BLaER1 treated with 17β-estradiol and CSF1 and Interleukin-3, amounts not matched to agents 10 nM and 100 nM (cell line): ENCODE measurements around the gene IGSF3.
"Not testable (repeated sequence)": the region's sequence is repeated elsewhere in the genome, so short reads cannot be mapped to it uniquely, and the experiment has no call there.

Source experiments
- H3K27ac ChIP-seq, 11 experiments: shearing (Covaris generic); formaldehyde crosslinking; 2 replicates each; pipeline ENCODE4 v1.8.1; 2022
- H3K27me3 ChIP-seq, 11 experiments: shearing (Covaris generic); formaldehyde crosslinking; 2 replicates each; pipeline ENCODE4 v1.8.1; 2022
- H3K36me3 ChIP-seq, 11 experiments: shearing (Covaris generic); formaldehyde crosslinking; 2 replicates each; pipeline ENCODE4 v1.8.1; 2022
- H3K4me1 ChIP-seq, 10 experiments: shearing (Covaris generic); formaldehyde crosslinking; 2 replicates each; pipeline ENCODE4 v1.8.1; 2022
- H3K4me2 ChIP-seq, 11 experiments: shearing (Covaris generic); formaldehyde crosslinking; 2 replicates each; pipeline ENCODE4 v1.8.1; 2022
- H3K4me3 ChIP-seq, 10 experiments: shearing (Covaris generic); formaldehyde crosslinking; 2 replicates each; pipeline ENCODE4 v1.8.1; 2022
- H3K9ac ChIP-seq, 11 experiments: shearing (Covaris generic); formaldehyde crosslinking; 2 replicates each; pipeline ENCODE4 v1.8.1; 2022
- H3K9me3 ChIP-seq, 11 experiments: shearing (Covaris generic); formaldehyde crosslinking; replicated peaks in 1 of 11; 2 replicates each; pipeline ENCODE4 v1.8.1; 2022
- H4K20me1 ChIP-seq, 11 experiments: shearing (Covaris generic); formaldehyde crosslinking; 2 replicates each; pipeline ENCODE4 v1.8.1; 2022
- Cebpa-rat ChIP-seq, 11 experiments: shearing (Covaris generic); IDR thresholded peaks; 2 replicates each; pipeline ENCODE4 v1.8.1; 2022

The IGSF3 gene

DNA sequence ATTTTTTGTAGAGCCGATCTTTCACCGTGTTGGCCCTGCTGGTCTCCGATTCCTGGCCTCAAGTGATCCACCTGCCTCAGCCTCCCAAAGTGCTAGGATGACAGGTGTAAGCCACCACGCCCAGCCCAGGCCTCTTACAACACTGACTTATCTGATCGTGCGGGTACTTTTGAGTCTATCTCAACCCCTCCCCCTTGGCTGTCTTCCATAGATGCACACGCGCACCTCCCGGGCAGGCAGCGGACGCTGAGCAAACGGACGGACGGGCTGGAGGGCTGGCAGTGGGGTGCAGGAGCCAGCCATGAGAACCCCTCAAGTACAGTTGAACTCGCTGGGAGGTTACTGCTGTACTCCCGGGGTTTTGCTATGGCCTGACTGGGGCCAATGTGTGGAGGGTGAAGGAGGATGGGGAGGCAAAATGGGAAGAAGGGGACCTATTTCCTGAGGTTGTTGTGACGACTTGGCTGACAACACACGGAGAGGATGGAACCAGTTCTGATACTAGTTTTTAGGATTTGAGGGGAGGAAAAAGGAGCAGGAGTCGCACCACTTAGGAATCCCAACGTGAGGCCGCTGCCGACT lies 97.7 kb downstream of the IGSF3 start:
- Histone ChIP-seq H4K20me1 (peaks cover 11 to 49% (median 30%) of the 10 kb centered on the region in 11 experiments; a peak in 17 of 22 replicates), H3K27ac (peak overlapping the region; percentile 95 to 99 (median 98)), H3K4me3 (peak overlapping the region; percentile 66 to 94 (median 84)), H3K4me2 (peak overlapping the region; percentile 84 to 98 (median 95)), H3K4me1 (peaks cover 35 to 83% (median 60%) of the 10 kb centered on the region in 10 experiments), H3K27me3 (no peaks in the 10 kb centered on the region), H3K9ac (peak overlapping the region; percentile 95 to 100 (median 98)), H3K36me3 (peaks cover under 1 to 47% (median 39%) of the 10 kb centered on the region in 11 experiments; a peak in 21 of 22 replicates), H3K9me3 (peaks cover 1 to 24% (median 17%) of the 10 kb centered on the region in 11 experiments; a peak in 21 of 22 replicates)
- TF ChIP-seq Cebpa-rat (IDR thresholded peaks at IDR 0.05) = no peak

- H3K4me3 ChIP-seq = peak overlapping the region; percentile 66 to 94 (median 84)
- peak overlapping the region; percentile 84 to 98 (median 95) for H3K4me2 ChIP-seq
- peaks cover 35 to 83% (median 57%) of the 10 kb centered on the region in 10 experiments for H3K4me1 ChIP-seq
- H3K9me3 ChIP-seq = peaks cover 6 to 30% (median 22%) of the 10 kb centered on the region in 11 experiments
- H3K27ac ChIP-seq = peak overlapping the region; percentile 95 to 99 (median 98); a peak in 21 of 22 replicates
- H3K9ac ChIP-seq = peak overlapping the region; percentile 95 to 100 (median 98)
- peaks cover 11 to 55% (median 30%) of the 10 kb centered on the region in 11 experiments; a peak in 17 of 22 replicates for H4K20me1 ChIP-seq
- no peaks in the 10 kb centered on the region for H3K27me3 ChIP-seq
- no peak for TF ChIP-seq Cebpa-rat (IDR thresholded peaks at IDR 0.05)
- H3K36me3 ChIP-seq = peaks cover 4 to 52% (median 44%) of the 10 kb centered on the region in 11 experiments; a peak in 21 of 22 replicates
Measured at GRCh38 chr1:116569381-116569670, 98.2 kb downstream of the IGSF3 start.

DNA sequence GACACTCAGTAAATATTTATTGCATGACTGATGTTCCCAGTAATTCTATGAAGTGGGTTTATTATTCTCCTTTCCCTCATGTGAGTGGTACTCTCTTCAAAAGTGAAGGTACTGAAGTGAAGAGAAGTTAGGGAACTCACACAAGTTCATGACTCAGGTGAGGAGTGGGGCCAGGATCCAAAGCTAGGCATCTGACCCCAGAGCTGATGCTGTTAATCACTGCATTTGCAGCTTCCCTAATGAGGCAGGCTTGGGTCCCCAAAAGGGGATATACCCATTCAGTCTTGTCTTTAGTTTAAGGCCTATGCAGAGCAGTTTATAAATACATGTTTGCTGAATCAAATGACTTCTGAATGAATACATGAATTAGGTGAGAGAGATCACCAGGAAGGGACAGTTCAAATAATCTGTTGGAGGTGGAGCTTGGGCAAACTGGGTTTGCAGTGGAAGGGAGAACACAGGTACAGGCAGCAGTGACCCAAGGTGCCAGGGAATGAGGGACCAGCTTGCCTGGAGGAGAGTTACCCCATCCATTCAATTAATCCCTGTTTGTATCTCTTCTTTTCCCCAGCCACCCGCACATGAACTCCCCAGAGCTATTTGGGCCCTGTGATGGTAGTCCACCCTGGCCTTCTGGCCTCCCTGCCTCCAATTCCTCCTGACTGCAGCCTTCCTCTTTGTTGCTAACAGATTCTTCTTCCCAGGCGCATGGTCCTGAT lies 98.7 kb downstream of the IGSF3 start:
- H4K20me1 ChIP-seq = peaks cover 11 to 60% (median 35%) of the 10 kb centered on the region in 11 experiments; a peak in 17 of 22 replicates
- H3K4me2 ChIP-seq = peak overlapping the region; percentile 84 to 98 (median 95)
- peaks cover 4 to 57% (median 49%) of the 10 kb centered on the region in 11 experiments; a peak in 21 of 22 replicates for H3K36me3 ChIP-seq
- no peak for TF ChIP-seq Cebpa-rat (IDR thresholded peaks at IDR 0.05)
- peaks cover 35 to 78% (median 52%) of the 10 kb centered on the region in 10 experiments for H3K4me1 ChIP-seq
- H3K9me3 ChIP-seq = peaks cover 11 to 35% (median 27%) of the 10 kb centered on the region in 11 experiments
- H3K4me3 ChIP-seq = peak overlapping the region; percentile 66 to 94 (median 84)
- peak overlapping the region in 10 of 11 experiments; percentile 95 to 99 (median 98); a peak in 20 of 22 replicates for H3K27ac ChIP-seq
- H3K27me3 ChIP-seq = no peaks in the 10 kb centered on the region
- peak overlapping the region; percentile 95 to 100 (median 98); a peak in 21 of 22 replicates for H3K9ac ChIP-seq

DNA sequence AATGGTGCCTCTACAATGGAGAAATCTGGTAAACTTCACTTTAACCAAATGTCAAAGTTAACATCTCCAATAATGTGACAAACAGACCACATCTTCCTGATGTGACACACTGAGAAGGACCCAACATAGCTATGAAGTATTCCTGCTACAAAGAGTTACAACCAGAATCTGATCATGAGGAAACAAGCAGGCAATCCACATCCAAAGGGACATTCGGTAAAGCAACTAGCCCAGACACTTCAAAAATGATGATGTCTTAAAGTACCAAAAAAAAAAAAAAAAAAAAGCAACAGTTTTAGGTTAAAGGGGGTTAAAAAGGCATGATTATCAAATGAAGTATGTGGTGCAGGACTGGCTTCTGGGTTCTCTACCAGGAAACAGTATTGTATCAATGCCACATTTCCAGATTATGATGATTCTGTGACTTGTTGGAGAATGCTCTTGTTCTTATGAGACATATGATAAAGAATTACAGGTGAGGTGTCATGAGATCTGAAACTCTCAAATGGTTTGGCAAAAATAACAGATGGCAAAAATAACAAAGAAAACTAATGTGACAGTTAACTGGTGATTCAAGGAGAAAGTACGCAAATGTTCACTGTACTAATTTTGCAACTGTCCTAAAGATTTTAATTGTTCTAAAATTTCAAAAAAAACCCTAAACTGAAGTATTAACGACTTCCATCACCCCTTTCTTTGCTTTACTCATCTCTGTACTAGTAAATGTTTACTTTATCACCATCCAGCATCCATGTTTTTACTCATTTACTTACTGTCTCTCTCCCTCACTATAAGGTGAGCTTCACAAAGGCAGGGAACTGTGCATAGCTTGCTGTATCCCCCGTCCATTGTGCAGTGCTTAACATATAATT lies 99.5 kb downstream of the IGSF3 start:
- peak overlapping the region in 8 of 11 experiments; percentile 95 to 99 (median 98); a peak in 16 of 22 replicates for H3K27ac ChIP-seq
- no peak for TF ChIP-seq Cebpa-rat (IDR thresholded peaks at IDR 0.05)
- peaks cover 12 to 65% (median 57%) of the 10 kb centered on the region in 11 experiments; a peak in 21 of 22 replicates for H3K36me3 ChIP-seq
- H3K9me3 ChIP-seq = peaks cover 19 to 43% (median 35%) of the 10 kb centered on the region in 11 experiments
- peak overlapping the region in 9 of 10 experiments; percentile 75 to 94 (median 86); a peak in 17 of 20 replicates for H3K4me3 ChIP-seq
- H4K20me1 ChIP-seq = peaks cover 11 to 68% (median 41%) of the 10 kb centered on the region in 11 experiments; a peak in 18 of 22 replicates
- H3K4me2 ChIP-seq = peak overlapping the region; percentile 84 to 98 (median 95)
- no peaks in the 10 kb centered on the region for H3K27me3 ChIP-seq
- H3K9ac ChIP-seq = peak overlapping the region in 10 of 11 experiments; percentile 95 to 100 (median 98); a peak in 20 of 22 replicates
- peaks cover 34 to 75% (median 51%) of the 10 kb centered on the region in 10 experiments for H3K4me1 ChIP-seq

- no peak for TF ChIP-seq Cebpa-rat (IDR thresholded peaks at IDR 0.05)
- Histone ChIP-seq H3K9me3 (peaks cover 21 to 49% (median 43%) of the 10 kb centered on the region in 11 experiments), H3K36me3 (peaks cover 15 to 86% (median 74%) of the 10 kb centered on the region in 11 experiments; a peak in 21 of 22 replicates), H3K9ac (no peak overlapping the region), H3K4me3 (peak overlapping the region in 3 of 10 experiments; percentile 29 to 45 (median 30); a peak in 3 of 20 replicates), H4K20me1 (peaks cover 16 to 92% (median 63%) of the 10 kb centered on the region in 11 experiments; a peak in 19 of 22 replicates), H3K4me1 (peaks cover 40 to 83% (median 60%) of the 10 kb centered on the region in 10 experiments), H3K27me3 (no peaks in the 10 kb centered on the region), H3K27ac (0 out of 22 replicates have a peak overlapping the region, but pooled peaks of 1 of the 11 experiments have one; percentile 4), H3K4me2 (peak overlapping the region in 1 of 11 experiments; percentile 25; a peak in 3 of 22 replicates)
Measured at GRCh38 chr1:116565222-116565621, 102.3 kb downstream of the IGSF3 start.

DNA sequence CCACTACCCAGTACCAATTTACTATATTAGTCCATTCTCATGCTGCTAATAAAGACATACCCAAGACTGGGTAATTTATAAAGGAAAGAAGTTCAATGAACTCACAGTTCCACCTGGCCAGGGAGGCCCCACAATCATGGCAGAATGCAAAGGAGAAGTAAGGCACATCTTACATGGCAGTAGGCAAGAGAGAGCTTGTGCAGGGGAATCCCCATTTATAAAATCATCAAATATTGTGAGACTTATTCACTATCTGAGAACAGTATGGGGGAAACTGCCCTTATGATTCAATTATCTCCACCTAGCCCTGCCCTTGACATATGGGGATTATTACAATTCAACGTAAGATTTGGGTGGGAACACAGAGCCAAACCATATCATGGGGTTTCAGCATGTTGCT lies 103.1 kb downstream of the IGSF3 start:
- no peaks in the 10 kb centered on the region for H3K27me3 ChIP-seq
- peaks cover 15 to 83% (median 71%) of the 10 kb centered on the region in 11 experiments; a peak in 21 of 22 replicates for H3K36me3 ChIP-seq
- TF ChIP-seq Cebpa-rat (IDR thresholded peaks at IDR 0.05) = no peak
- H3K27ac ChIP-seq = no peak overlapping the region
- H3K4me3 ChIP-seq = peak overlapping the region in 3 of 10 experiments; percentile 30 to 45 (median 33); a peak in 3 of 20 replicates
- H3K9me3 ChIP-seq = peaks cover 21 to 49% (median 43%) of the 10 kb centered on the region in 11 experiments
- H3K4me2 ChIP-seq = peak overlapping the region in 4 of 11 experiments; percentile 3 to 30 (median 24); a peak in 3 of 22 replicates
- no peak overlapping the region for H3K9ac ChIP-seq
- peaks cover 16 to 90% (median 63%) of the 10 kb centered on the region in 11 experiments; a peak in 19 of 22 replicates for H4K20me1 ChIP-seq
- peaks cover 45 to 89% (median 68%) of the 10 kb centered on the region in 10 experiments for H3K4me1 ChIP-seq

DNA sequence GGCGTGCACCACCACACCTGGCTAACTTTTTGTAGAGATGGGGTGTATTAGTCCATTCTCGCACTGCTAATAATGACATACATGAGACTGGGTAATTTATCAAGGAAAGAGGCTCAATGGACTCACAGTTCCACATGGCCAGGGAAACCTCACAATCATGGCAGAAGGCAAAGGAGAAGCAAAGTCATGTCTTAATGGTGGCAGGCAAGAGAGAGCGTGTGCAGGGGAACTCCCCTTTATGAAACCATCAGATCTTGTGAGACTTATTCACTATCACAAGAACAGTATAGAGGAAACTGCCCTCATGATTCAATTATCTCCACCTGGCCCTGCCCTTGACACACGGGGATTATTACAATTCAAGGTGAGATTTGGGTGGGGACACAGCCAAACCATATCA lies 105.1 kb downstream of the IGSF3 start:
- Histone ChIP-seq H4K20me1 (peaks cover 5 to 76% (median 49%) of the 10 kb centered on the region in 11 experiments; a peak in 19 of 22 replicates), H3K4me1 (peaks cover 45 to 89% (median 70%) of the 10 kb centered on the region in 10 experiments), H3K4me3 (peak overlapping the region in 1 of 10 experiments; percentile 45; a peak in 1 of 20 replicates), H3K27ac (peak overlapping the region in 5 of 11 experiments; percentile 13 to 76 (median 21); a peak in 7 of 22 replicates), H3K36me3 (peaks cover 15 to 75% (median 61%) of the 10 kb centered on the region in 11 experiments; a peak in 21 of 22 replicates), H3K4me2 (peak overlapping the region in 10 of 11 experiments; percentile 5 to 92 (median 69); a peak in 16 of 22 replicates), H3K9me3 (peaks cover 21 to 49% (median 43%) of the 10 kb centered on the region in 11 experiments)
- H3K27me3 ChIP-seq, H3K9ac ChIP-seq: not testable (repeated sequence)
